G401.6 (cell line): ENCODE data around the gene UBASH3B.

Experiments
- FAIRE-seq: peaks from 2 replicates; lab custom pipeline; 2012; peaks lifted over from hg19 to GRCh38; lab: Jason Lieb, UNC

Gene UBASH3B

GRCh38 chr11:122755409-122755808 lies 99.9 kb downstream of the UBASH3B start:
- FAIRE-seq = no peak

DNA sequence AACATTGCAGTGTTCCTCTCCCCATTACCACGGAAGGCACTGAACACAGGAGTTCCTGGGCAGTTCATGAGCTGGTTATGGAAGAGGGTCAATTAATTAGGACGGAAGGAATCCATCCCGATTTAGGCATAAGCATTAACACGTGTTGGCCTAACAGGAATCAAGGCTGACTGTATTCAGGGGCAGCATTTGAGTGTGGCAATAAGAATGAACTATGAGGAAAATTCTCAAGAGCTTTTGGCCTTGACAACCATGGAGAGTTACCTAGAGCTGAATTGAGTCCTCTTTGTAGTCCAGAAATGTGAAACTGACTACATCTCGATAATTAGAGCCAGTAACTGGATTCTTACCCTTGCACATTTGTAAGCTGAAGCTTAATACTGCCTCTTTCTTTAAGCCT lies 100.4 kb downstream of the UBASH3B start:
- FAIRE-seq = no peak

DNA sequence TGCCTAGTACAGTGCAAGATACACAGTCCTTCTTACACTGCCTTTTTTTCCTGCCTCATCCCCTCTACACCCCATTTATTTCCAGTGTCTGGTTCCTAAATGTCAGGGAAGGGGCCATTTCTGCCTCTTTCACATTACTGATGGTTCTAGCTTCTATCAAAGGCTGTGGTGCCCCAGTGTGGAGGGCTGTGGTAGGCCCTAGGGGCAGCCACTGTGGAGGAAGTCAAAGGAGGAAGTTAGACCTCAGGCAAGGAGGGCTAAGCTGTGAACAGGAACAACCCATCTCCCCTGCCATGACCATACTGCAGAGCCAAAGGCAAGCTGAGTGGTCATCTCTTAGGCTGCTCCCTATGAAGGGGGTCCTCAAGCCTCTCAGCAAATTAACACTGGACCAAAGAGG lies 100.9 kb downstream of the UBASH3B start:
- no peak for FAIRE-seq

GRCh38 chr11:122757201-122757600 lies 101.7 kb downstream of the UBASH3B start:
- no peak for FAIRE-seq

DNA sequence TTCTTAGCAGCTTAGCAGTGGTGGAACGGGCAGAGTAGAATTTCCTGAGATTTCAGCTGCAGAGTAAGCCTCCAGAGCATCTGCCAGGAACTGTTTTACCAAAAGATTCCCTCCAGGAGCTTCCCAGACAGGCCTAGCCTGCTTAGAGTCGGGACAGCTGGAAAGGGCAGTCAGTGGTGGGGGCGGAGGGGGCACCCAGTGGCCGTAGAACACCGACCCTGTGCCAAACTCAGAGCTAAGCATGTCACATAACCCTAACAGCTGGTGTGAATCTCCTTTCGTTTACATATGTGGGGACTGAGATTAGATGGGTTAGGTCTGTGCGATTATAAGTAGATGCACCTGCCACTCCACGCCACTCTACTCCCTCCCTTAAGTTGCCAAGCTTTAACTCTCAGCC lies 102.8 kb downstream of the UBASH3B start:
- FAIRE-seq = no peak

DNA sequence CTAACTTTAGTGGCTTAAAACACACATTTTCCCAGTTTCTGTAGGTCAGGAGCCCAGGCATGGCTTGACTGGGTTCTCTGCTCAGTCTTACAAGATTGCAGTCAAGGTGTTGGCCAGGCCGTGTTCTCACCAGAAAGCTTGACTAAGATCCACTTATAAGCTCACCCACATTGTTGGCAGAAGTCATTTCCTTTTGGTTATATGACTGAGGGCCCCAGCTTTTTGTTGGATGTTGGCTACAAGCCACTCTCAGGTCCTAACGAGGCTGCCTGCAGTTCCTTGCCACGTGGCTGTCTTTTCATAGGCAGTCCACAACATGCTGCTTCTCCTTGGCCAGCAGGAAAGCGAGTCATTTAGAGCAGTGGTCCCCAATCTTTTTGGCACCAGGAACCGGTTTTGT lies 103.5 kb downstream of the UBASH3B start:
- no peak for FAIRE-seq

DNA sequence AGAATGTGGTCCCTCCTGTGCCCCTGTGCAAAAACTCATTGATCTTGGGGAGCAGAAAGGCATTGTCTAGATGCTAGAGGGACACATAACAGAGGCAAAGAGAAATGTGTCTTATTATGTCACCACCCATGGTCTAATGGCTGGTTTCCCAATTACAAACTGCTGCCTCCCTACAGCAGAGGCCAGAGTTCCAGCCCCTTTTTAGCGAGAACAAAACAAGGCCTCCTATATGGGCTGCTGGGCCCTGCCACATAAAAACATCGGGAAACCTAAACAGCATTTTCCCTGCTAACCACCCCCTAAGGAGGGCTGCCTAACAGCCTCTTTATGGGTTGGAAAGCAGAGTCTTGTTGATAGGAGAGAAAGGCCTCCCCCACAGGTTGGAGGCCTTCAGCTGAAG lies 107.6 kb downstream of the UBASH3B start:
- no peak for FAIRE-seq

- FAIRE-seq = no peak
These were observed 109.0 kb downstream of the UBASH3B start for GRCh38 chr11:122764371-122765090.

DNA sequence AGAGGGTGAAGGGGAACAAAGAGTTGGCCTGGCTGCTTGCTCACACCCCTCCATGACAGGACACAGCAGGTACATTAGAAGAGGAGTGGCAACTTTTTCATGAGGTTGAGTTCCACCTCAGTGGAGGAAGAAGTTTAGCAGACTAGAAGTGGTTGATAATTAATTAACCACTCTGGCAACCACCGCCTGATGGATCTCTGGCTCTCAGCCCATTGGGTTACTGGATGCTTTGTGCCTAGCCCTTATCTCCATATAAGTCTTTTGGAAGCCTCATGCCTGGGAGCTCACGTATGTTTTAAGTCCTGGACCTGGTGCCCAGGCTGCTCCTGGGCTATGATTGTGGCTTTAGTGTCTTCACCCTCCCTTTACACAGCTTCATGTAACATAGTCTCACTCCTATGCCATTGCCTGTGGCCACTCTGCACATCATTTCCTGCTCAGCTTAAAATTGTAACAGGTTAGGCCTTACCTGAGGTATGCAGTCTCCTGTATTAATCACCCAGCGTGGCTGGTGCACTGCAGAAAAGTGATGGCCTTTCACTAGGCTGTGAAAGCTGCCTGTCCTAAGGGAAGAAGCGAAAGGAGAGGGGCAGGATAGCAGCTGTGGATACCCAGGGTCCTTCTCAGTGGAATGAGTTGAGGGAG lies 110.1 kb downstream of the UBASH3B start:
- no peak for FAIRE-seq

- FAIRE-seq = no peak
These were observed 113.7 kb downstream of the UBASH3B start for GRCh38 chr11:122769126-122769780.

DNA sequence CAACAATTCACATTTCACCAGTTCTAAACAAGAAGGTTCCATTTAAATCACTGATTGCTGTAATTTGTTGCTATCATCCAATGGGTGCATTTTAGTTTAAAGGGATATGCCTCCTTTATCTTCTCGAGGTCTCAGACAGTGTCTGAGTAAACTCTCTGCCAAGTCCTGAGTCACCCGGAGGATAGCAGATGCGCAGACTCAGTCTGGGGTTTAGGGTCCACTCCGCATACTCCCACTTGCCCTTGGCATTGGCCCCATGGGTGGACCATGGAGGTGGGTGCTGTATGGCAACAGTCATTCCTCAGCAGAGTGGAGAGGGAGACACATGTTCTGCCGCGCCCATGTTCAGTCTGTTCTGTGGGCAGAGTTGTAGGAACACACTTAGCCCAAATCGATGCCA lies 117.4 kb downstream of the UBASH3B start:
- FAIRE-seq = no peak

DNA sequence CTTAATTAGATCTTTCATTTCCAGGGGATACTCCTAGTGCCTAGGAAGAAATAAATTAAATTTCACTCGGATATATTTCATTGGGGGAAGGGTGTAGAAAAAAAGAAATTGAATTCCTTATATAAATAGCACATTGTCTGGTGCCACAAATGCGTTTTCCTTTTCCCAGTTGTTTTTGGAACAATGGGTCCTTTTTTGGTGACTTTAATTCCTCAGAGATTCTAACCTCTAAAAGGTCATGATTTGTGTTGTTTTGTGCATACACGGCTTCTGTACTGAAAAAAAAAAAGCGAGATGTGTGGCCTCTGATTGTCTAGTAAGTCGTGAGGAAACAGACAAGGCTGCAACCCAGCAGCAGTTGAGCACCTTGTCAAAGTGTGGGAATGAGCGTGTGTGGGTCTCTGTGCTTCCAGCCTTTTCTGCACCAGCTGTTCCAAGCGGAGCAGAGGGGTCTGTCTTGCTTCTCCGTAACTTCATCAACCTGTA lies 118.3 kb downstream of the UBASH3B start:
- FAIRE-seq = no peak

DNA sequence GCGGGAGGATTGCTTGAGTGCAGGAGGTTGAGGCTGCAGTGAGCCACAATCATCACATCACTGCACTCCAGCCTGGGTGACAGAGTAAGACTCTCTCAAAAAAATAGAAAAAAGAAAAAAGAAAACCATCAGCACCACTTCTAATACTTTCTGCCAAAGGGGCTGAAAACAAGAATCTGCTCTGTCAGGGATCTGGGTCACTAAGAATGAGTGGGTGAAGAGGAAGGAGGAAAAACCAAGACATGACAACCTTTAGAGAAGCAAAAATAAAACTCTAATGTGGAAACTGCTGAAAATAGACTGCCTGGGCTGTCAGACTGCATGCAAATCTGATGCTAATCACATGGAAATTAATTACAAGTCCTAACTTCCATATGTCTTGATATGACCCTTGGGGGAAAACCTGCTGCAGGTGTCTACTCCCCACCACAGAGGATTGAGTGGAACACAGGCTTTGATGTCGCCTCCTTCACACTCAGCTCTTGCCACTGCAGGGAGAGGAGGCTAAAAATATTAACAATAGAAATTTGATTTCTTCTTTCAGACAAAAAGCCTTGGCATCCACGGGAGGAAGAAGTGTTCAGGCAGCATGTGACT lies 120.3 kb downstream of the UBASH3B start:
- no peak for FAIRE-seq

- FAIRE-seq = no peak
These were observed 121.0 kb downstream of the UBASH3B start for GRCh38 chr11:122776546-122776945.

DNA sequence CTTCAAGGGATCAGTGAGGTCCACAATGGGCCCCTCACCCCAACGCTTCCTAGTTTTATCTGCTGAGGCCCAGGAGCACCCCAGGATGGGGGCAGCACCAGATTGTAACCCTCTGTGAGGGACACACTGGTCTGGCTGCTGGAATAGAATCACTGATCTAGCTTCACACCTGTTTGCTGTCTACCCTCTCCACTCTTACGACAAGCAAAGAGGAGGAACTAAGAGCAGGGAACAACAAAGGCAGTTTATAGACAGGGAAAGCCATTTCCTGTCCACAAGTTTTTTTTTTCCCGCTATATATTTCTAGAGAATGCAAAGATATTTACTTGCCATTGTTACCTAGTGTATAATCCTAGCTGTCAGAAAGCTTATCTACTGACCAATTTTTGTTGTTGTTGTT lies 121.8 kb downstream of the UBASH3B start:
- FAIRE-seq = no peak

GRCh38 chr11:122778148-122778547 lies 122.6 kb downstream of the UBASH3B start:
- no peak for FAIRE-seq

DNA sequence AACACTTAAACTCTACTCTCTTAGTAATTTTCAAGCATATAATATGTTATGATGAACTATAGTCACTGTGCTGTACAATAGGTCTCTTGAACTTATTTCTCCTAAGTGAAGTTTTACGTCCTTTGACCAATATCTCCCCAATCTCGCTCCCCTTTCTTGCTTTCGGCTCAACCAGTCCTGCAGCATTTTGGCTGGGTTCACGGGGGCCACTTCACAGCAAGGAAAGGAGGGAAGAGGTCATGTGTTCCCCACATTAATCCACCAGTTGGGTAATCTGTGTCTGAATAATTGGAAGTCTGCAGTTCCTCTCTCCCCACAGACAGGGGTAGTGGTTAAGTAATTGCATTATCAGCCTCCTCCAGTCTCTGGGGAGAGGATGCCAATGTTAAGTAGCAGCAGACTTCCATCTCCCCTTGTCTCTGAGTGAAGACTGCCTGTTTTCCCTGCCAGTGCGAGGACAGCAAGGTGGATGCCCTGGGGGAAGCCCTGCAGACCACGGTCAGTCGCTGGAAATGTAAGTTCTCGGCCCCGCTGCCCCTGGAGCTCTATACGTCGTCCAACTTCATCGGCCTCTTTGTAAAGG lies 123.6 kb downstream of the UBASH3B start:
- no peak for FAIRE-seq

GRCh38 chr11:122780296-122780949 lies 124.9 kb downstream of the UBASH3B start:
- no peak for FAIRE-seq

DNA sequence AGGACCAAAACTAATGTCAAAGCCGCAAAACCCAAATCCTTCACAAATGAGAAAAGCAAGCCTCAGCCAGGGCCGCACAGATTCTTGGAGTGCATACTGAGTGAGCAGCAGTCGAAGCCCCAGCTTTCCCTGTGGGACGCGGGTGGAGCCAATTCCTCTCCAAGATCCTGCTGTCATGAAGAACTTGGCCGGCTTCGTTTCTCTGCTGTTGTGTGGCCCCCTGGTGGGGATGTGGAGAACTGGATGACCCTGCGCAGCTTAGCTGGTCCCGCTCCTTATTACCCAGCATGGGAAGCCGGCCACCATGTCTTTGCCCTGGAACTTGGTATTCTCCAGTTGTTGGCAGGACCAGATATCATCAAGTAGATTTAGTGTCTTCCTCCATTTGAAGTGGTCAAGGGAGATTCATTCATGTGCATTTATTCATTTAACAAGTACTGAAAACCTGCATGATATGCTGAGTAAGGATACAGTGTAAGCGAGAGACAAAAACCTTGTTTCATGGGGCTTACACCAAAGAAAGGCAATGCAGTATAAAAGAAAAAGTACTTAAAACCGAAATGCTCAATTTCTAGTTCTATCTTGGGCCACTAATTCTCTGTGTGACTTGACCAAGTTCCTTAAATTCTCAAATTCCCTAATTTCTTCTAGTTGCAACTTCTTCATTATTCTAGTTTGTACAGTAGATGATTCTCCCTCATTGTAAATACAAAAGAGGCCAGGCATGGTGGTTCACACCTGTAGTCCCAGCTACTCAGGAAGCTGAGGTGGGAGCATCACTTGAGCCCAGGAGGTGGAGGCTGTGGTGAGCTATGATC lies 126.1 kb downstream of the UBASH3B start:
- FAIRE-seq = no peak

- no peak for FAIRE-seq
These were observed 126.7 kb downstream of the UBASH3B start for GRCh38 chr11:122782222-122782621.

DNA sequence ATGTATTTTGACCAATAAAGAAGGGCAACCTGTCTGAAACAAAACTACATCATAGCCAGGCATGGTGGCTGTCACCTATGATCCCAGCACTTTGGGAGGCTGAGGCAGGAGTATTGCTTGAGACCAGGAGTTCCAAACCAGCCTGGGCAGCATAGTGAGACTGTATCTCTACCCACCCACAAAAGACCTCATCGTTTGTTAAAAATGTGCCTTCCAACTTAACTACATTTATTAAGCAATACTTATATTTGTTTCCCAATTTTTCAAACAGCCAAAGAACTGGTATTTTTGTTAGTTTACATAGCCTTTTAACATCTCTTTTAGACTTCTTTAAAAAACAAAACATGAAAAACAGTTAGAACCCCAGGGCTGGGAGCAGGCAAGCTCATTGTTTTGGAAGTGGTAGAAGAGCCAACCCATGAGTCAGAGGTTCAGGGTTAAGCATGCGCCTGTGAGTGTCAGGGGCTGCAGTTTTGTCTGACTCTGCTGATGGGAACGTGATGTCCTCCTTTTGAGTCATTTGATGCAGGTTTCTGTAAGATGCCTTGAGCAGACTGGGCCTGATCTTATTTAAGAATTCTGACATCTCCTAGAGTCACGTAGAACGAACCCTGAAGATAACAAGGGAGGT lies 128.9 kb downstream of the UBASH3B start:
- FAIRE-seq = no peak
